DOHH2 (cell line): ENCODE measurements around the gene DHX29.

ENCODE experiments used
- H3F3A ChIP-seq: fragments of 200-600 bp; sonication (generic), shearing (Covaris generic); 2 replicates; pipeline ENCODE4 v1.6.0; 2016; ENCODE audit warnings: antibody characterized with exemption, mild to moderate bottlenecking; ENCODE audit not compliant: control insufficient read depth, insufficient read depth
- H3K27ac ChIP-seq: fragments of 200-600 bp; sonication (generic); 2 replicates; pipeline ENCODE4 v1.5.1; 2014; ENCODE audit warnings: low read depth, mild to moderate bottlenecking, low read length, moderate library complexity
- H3K27me3 ChIP-seq: fragments of 200-600 bp; sonication (generic); 2 replicates; pipeline ENCODE4 v1.6.1; 2014; ENCODE audit warnings: mild to moderate bottlenecking, low read length, mixed read lengths; ENCODE audit not compliant: control insufficient read depth
- H3K36me3 ChIP-seq: fragments of 200-600 bp; sonication (generic); 2 replicates; pipeline ENCODE4 v1.6.1; 2014; ENCODE audit warnings: mild to moderate bottlenecking, low read length, moderate library complexity, mixed read lengths; ENCODE audit not compliant: control insufficient read depth
- H3K4me1 ChIP-seq: fragments of 200-600 bp; sonication (generic); 2 replicates; pipeline ENCODE4 v1.6.1; 2014; ENCODE audit warnings: mild to moderate bottlenecking, low read length, mixed read lengths; ENCODE audit not compliant: control insufficient read depth
- H3K4me2 ChIP-seq: fragments of 200-600 bp; sonication (generic); 2 replicates; pipeline ENCODE4 v1.6.0; 2014; ENCODE audit warnings: mild to moderate bottlenecking, low read length, moderate library complexity
- H3K4me3 ChIP-seq: fragments of 200-600 bp; sonication (generic); 2 replicates; pipeline ENCODE4 v1.5.1; 2014; ENCODE audit warnings: mild to moderate bottlenecking, low read length, mixed read lengths
- H3K79me2 ChIP-seq: fragments of 200-600 bp; sonication (generic); 2 replicates; pipeline ENCODE4 v1.6.1; 2014; ENCODE audit warnings: mild to moderate bottlenecking, low read length, mixed read lengths; ENCODE audit not compliant: control insufficient read depth
- H3K9me2 ChIP-seq: fragments of 200-600 bp; sonication (generic); replicated peaks from 2 replicates; pipeline ENCODE4 v1.6.1; 2014; ENCODE audit warnings: mild to moderate bottlenecking, low read length, mixed read lengths; ENCODE audit not compliant: control insufficient read depth
- H3K9me3 ChIP-seq: fragments of 200-600 bp; sonication (generic); 2 replicates; pipeline ENCODE4 v1.6.1; 2014; ENCODE audit warnings: antibody characterized with exemption, low read length, mixed read lengths; ENCODE audit not compliant: control insufficient read depth, insufficient read depth
- H4K20me1 ChIP-seq: fragments of 200-600 bp; sonication (generic); 2 replicates; pipeline ENCODE4 v1.6.0; 2014; ENCODE audit warnings: low read depth, mild to moderate bottlenecking, antibody characterized with exemption, low read length, moderate library complexity; ENCODE audit not compliant: control insufficient read depth, insufficient read depth
- EZH2phosphoT487 ChIP-seq: fragments of 200-600 bp; sonication (generic); IDR thresholded peaks from 2 replicates; pipeline ENCODE4 v1.6.1; 2017; ENCODE audit warnings: borderline replicate concordance, mild to moderate bottlenecking, antibody characterized with exemption, low read length, moderate library complexity, mixed read lengths
- TF ChIP-seq, protein P1 (sequence below): fragments of 200-600 bp; sonication (generic); IDR thresholded peaks from one replicate; pipeline ENCODE4 v1.5.1; 2014; ENCODE audit warnings: antibody characterized with exemption, mild to moderate bottlenecking, low read depth, low read length; ENCODE audit not compliant: poor library complexity, severe bottlenecking

Gene DHX29

GRCh38 chr5:55333811-55334210, 26.3 kb upstream of the DHX29 start:
- H3K36me3 ChIP-seq = peaks cover 83% of the 10 kb centered on the region
- peaks cover 88% of the 10 kb centered on the region for H3K79me2 ChIP-seq

DNA sequence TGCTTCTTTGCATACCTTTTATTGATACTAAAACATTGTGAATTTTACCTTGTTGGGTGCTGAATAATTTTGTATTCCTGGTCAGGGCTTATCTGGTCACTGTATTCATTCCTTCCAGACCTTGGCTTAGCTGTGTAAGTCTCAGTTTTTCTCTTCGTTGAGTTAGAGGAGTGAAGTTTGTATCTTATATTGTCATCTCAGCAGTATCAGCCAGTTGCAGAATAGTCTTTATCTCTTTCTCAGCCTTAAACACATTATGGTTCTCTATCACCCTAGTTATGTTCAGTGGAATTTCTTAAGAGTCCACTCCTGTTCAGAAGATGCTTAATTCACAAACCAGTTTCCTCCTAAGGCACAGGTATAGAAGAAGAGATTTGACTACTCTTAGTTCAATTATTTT, 25.5 kb upstream of the DHX29 start:
- H3K9me2 ChIP-seq = no peaks in the 10 kb centered on the region
- H3K27ac ChIP-seq = no peak overlapping the region
- no peaks in the 10 kb centered on the region for H3K9me3 ChIP-seq
- no peaks in the 10 kb centered on the region for H4K20me1 ChIP-seq
- H3K36me3 ChIP-seq = peaks cover 85% of the 10 kb centered on the region
- H3K4me3 ChIP-seq = no peak overlapping the region
- H3K4me1 ChIP-seq = no peaks in the 10 kb centered on the region
- no peak overlapping the region for H3K4me2 ChIP-seq
- no peaks in the 10 kb centered on the region; the same call in 1 of the 2 replicates for H3F3A ChIP-seq
- TF ChIP-seq, protein P1, sequence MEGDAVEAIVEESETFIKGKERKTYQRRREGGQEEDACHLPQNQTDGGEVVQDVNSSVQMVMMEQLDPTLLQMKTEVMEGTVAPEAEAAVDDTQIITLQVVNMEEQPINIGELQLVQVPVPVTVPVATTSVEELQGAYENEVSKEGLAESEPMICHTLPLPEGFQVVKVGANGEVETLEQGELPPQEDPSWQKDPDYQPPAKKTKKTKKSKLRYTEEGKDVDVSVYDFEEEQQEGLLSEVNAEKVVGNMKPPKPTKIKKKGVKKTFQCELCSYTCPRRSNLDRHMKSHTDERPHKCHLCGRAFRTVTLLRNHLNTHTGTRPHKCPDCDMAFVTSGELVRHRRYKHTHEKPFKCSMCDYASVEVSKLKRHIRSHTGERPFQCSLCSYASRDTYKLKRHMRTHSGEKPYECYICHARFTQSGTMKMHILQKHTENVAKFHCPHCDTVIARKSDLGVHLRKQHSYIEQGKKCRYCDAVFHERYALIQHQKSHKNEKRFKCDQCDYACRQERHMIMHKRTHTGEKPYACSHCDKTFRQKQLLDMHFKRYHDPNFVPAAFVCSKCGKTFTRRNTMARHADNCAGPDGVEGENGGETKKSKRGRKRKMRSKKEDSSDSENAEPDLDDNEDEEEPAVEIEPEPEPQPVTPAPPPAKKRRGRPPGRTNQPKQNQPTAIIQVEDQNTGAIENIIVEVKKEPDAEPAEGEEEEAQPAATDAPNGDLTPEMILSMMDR = no peak
- no peak for TF ChIP-seq EZH2phosphoT487
- no peaks in the 10 kb centered on the region for H3K27me3 ChIP-seq
- H3K79me2 ChIP-seq = peaks cover 87% of the 10 kb centered on the region

More at GRCh38 chr5:55333811-55334210, 26.3 kb upstream of the DHX29 start:
- Histone ChIP-seq H3K4me1 (0 out of 2 replicates have a peak, but pooled peaks cover 3% of the 10 kb centered on the region), H3K4me2 (no peak overlapping the region), H3K9me2 (no peaks in the 10 kb centered on the region), H3K27ac (no peak overlapping the region), H3K9me3 (no peaks in the 10 kb centered on the region), H3K4me3 (no peak overlapping the region), H4K20me1 (no peaks in the 10 kb centered on the region), H3K27me3 (no peaks in the 10 kb centered on the region), H3F3A (no peaks in the 10 kb centered on the region; the same call in 1 of the 2 replicates)
- TF ChIP-seq, protein P1 = no peak
- TF ChIP-seq EZH2phosphoT487 = no peak

- H3K27ac ChIP-seq = no peak overlapping the region
- H3K36me3 ChIP-seq = peaks cover 92% of the 10 kb centered on the region
- no peaks in the 10 kb centered on the region for H3K27me3 ChIP-seq
- no peaks in the 10 kb centered on the region for H3K9me3 ChIP-seq
- no peaks in the 10 kb centered on the region for H3K4me1 ChIP-seq
- no peak overlapping the region for H3K4me3 ChIP-seq
- no peaks in the 10 kb centered on the region; the same call in 1 of the 2 replicates for H3F3A ChIP-seq
- peaks cover 79% of the 10 kb centered on the region for H3K79me2 ChIP-seq
- no peak overlapping the region for H3K4me2 ChIP-seq
- no peaks in the 10 kb centered on the region for H4K20me1 ChIP-seq
- H3K9me2 ChIP-seq = no peaks in the 10 kb centered on the region
- no peak for TF ChIP-seq EZH2phosphoT487
- TF ChIP-seq, protein P1 = no peak
These were observed 23.8 kb upstream of the DHX29 start for GRCh38 chr5:55331321-55331720.

DNA sequence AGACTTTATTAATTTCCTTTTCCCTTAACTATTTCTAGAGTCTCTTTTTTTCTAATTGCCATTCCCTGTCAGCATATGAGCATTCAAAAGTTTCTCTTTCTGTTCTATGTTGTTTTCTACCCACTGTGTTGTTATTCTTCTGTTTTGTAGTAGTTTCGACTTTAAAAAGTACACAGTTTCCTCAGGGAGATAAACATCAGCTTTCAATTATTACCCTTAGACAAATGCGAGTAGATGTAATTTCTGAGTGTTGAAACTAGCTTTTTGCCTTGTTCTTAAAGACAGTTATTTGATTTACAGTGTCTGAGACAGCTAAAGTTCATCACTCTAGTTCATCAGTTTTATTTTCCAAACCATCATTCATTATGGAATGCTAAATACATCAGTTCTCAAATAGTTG, 19.8 kb upstream of the DHX29 start:
- TF ChIP-seq EZH2phosphoT487 = no peak
- TF ChIP-seq, protein P1 = no peak
- H3K36me3 ChIP-seq = peaks cover 88% of the 10 kb centered on the region
- no peaks in the 10 kb centered on the region for H3K4me1 ChIP-seq
- no peaks in the 10 kb centered on the region for H3K27me3 ChIP-seq
- H3K79me2 ChIP-seq = peaks cover 72% of the 10 kb centered on the region
- H3F3A ChIP-seq = peaks cover 13% of the 10 kb centered on the region; the same call in 1 of the 2 replicates
- H3K9me3 ChIP-seq = no peaks in the 10 kb centered on the region
- H4K20me1 ChIP-seq = no peaks in the 10 kb centered on the region
- H3K27ac ChIP-seq = no peak overlapping the region
- H3K9me2 ChIP-seq = no peaks in the 10 kb centered on the region
- no peak overlapping the region for H3K4me2 ChIP-seq
- no peak overlapping the region for H3K4me3 ChIP-seq
